Activated CD4-positive, alpha-beta T cell treated with anti-CD3 and anti-CD28 coated beads, Interleukin-2, amount 50 U/mL, for 24 hours (primary cell): Measurements from ENCODE around the gene TTC24.
"Not testable (repeated sequence)": the region's sequence is repeated elsewhere in the genome, so short reads cannot be mapped to it uniquely, and the experiment has no call there.

Experiments used
- DNase-seq, 2 donors: peaks; one replicate each; pipeline ENCODE4 v3.0.0-alpha.2; 2020; ENCODE audit warnings: low read depth in 1 of 2, low spot score in 1 of 2

The TTC24 gene

GRCh38 chr1:156602557-156602993 lies 23.1 kb downstream of the TTC24 start:
- no peak for DNase-seq

- DNase-seq = not testable (repeated sequence)
Measured at GRCh38 chr1:156607344-156607743, 27.8 kb downstream of the TTC24 start.

- DNase-seq = peak in 1 of 2 donors; percentile 59
Measured at GRCh38 chr1:156608036-156608674, 28.6 kb downstream of the TTC24 start.

GRCh38 chr1:156608981-156609380 lies 29.5 kb downstream of the TTC24 start:
- no peak for DNase-seq

- DNase-seq = not testable (repeated sequence)
Measured at GRCh38 chr1:156610072-156610471, 30.5 kb downstream of the TTC24 start.

- no peak for DNase-seq
Measured at GRCh38 chr1:156612666-156613065, 33.1 kb downstream of the TTC24 start.

GRCh38 chr1:156615946-156616345 lies 36.4 kb downstream of the TTC24 start:
- DNase-seq = no peak

GRCh38 chr1:156616463-156616862 lies 36.9 kb downstream of the TTC24 start:
- no peak for DNase-seq

- DNase-seq = no peak
Measured at GRCh38 chr1:156618853-156619581, 39.5 kb downstream of the TTC24 start, which contains the start of gene HAPLN2. Gene HAPLN2 (plus strand): TSS chr1:156619415. CDS start chr1:156623491, 4,076 bp downstream.

GRCh38 chr1:156619582-156619955 lies 40.0 kb downstream of the TTC24 start:
- no peak for DNase-seq

GRCh38 chr1:156622581-156623297 lies 43.2 kb downstream of the TTC24 start:
- DNase-seq = no peak

- no peak for DNase-seq
Measured at GRCh38 chr1:156623946-156624813, 44.7 kb downstream of the TTC24 start.

- DNase-seq = no peak
Measured at GRCh38 chr1:156624814-156625435, 45.4 kb downstream of the TTC24 start.

- peak; percentile 36 to 49 for DNase-seq
Measured at GRCh38 chr1:156625436-156626078, 46.0 kb downstream of the TTC24 start.

- no peak for DNase-seq
Measured at GRCh38 chr1:156626079-156626438, 46.5 kb downstream of the TTC24 start.

- no peak for DNase-seq
Measured at GRCh38 chr1:156627313-156627880, 47.9 kb downstream of the TTC24 start.

- no peak for DNase-seq
Measured at GRCh38 chr1:156629823-156630449, 50.4 kb downstream of the TTC24 start.

GRCh38 chr1:156631152-156631551 lies 51.6 kb downstream of the TTC24 start:
- DNase-seq = not testable (repeated sequence)

- no peak for DNase-seq
Measured at GRCh38 chr1:156632355-156632754, 52.8 kb downstream of the TTC24 start.
